HL-60 (cell line): ENCODE measurements around the gene SCUBE1.

Source experiments
- CTCF ChIP-seq: IDR thresholded peaks from one replicate; pipeline ENCODE4 v1.5.1; 2011; ENCODE audit warnings: low read length, control low read depth, inconsistent platforms; ENCODE audit not compliant: insufficient read depth
- REST ChIP-seq: IDR thresholded peaks from 2 replicates; pipeline ENCODE4 v1.6.1; 2012; ENCODE audit warnings: low read depth; ENCODE audit not compliant: insufficient replicate concordance

- TF ChIP-seq REST = no peak
- TF ChIP-seq CTCF = no peak
Measured at GRCh38 chr22:43272869-43273318, 70.3 kb downstream of the SCUBE1 start.
